Measurements from ENCODE around the gene P2RX3.

- no peak for TF ChIP-seq CTCF (IDR thresholded peaks at IDR 0.05)
- TF ChIP-seq POLR2A (IDR thresholded peaks at IDR 0.05): no peak
Observed at GRCh38 chr11:57348636-57349313, 10.6 kb downstream of the P2RX3 start.
